Adipocyte (in vitro differentiated cells): ENCODE results near the gene ADGRB2.

Experiments
- DNase-seq: peaks from one replicate; pipeline ENCODE4 v3.0.0-alpha.2; 2015; ENCODE audit warnings: low read depth
- H3K27me3 ChIP-seq: replicated peaks from 2 replicates; pipeline ENCODE4 v1.7.0; 2013; ENCODE audit warnings: mild to moderate bottlenecking, low read length, moderate library complexity; ENCODE audit not compliant: control insufficient read depth, insufficient read depth
- H3K36me3 ChIP-seq: 2 replicates; pipeline ENCODE4 v1.7.0; 2013; ENCODE audit warnings: low read length, mild to moderate bottlenecking, moderate library complexity; ENCODE audit not compliant: control insufficient read depth, insufficient read depth, severe bottlenecking
- H3K4me1 ChIP-seq: 2 replicates; pipeline ENCODE4 v1.7.0; 2013; ENCODE audit warnings: mild to moderate bottlenecking, low read length, moderate library complexity; ENCODE audit not compliant: control insufficient read depth, insufficient read depth
- H3K4me3 ChIP-seq: 2 replicates; pipeline ENCODE4 v1.7.0; 2013; ENCODE audit warnings: mild to moderate bottlenecking, low read length, moderate library complexity
- H3K9ac ChIP-seq: 2 replicates; pipeline ENCODE4 v1.7.0; 2013; ENCODE audit warnings: mild to moderate bottlenecking, low read length, moderate library complexity
- H3K9me3 ChIP-seq: 2 replicates; pipeline ENCODE4 v1.7.0; 2013; ENCODE audit warnings: mild to moderate bottlenecking, low read length, moderate library complexity; ENCODE audit not compliant: control insufficient read depth

The ADGRB2 gene

GRCh38 chr1:31778763-31779488 lies 14.8 kb upstream of the ADGRB2 start:
- H3K9me3 ChIP-seq: no peaks in the 10 kb centered on the region
- H3K27me3 ChIP-seq: peaks cover 36% of the 10 kb centered on the region
- no peak overlapping the region for H3K4me3 ChIP-seq
- H3K36me3 ChIP-seq: no peaks in the 10 kb centered on the region
- H3K4me1 ChIP-seq: peaks cover 9% of the 10 kb centered on the region
- no peak overlapping the region for H3K9ac ChIP-seq
- no peak for DNase-seq

- Histone ChIP-seq H3K9me3 (no peaks in the 10 kb centered on the region), H3K27me3 (peaks cover 60% of the 10 kb centered on the region), H3K36me3 (no peaks in the 10 kb centered on the region), H3K4me1 (peaks cover 13% of the 10 kb centered on the region), H3K9ac (no peak overlapping the region), H3K4me3 (no peak overlapping the region)
- DNase-seq: no peak
These were observed 12.4 kb upstream of the ADGRB2 start for GRCh38 chr1:31776516-31776915.

GRCh38 chr1:31776032-31776431 lies 11.9 kb upstream of the ADGRB2 start:
- no peaks in the 10 kb centered on the region for H3K36me3 ChIP-seq
- H3K27me3 ChIP-seq: peaks cover 65% of the 10 kb centered on the region
- H3K4me3 ChIP-seq: no peak overlapping the region
- no peaks in the 10 kb centered on the region for H3K9me3 ChIP-seq
- DNase-seq: no peak
- peaks cover 8% of the 10 kb centered on the region for H3K4me1 ChIP-seq
- H3K9ac ChIP-seq: no peak overlapping the region

- Histone ChIP-seq H3K4me3 (no peak overlapping the region), H3K9ac (no peak overlapping the region), H3K36me3 (no peaks in the 10 kb centered on the region), H3K4me1 (peaks cover 7% of the 10 kb centered on the region), H3K27me3 (peaks cover 65% of the 10 kb centered on the region), H3K9me3 (no peaks in the 10 kb centered on the region)
- no peak for DNase-seq
These were observed 11.3 kb upstream of the ADGRB2 start for GRCh38 chr1:31775210-31775999.

- H3K4me3 ChIP-seq: no peak overlapping the region
- DNase-seq: no peak
- no peak overlapping the region for H3K9ac ChIP-seq
- no peaks in the 10 kb centered on the region for H3K36me3 ChIP-seq
- no peaks in the 10 kb centered on the region for H3K9me3 ChIP-seq
- peaks cover 68% of the 10 kb centered on the region for H3K27me3 ChIP-seq
- peaks cover 7% of the 10 kb centered on the region for H3K4me1 ChIP-seq
These were observed 10.4 kb upstream of the ADGRB2 start for GRCh38 chr1:31774495-31774894.

GRCh38 chr1:31773861-31774260 lies 9.7 kb upstream of the ADGRB2 start:
- no peak for DNase-seq
- Histone ChIP-seq H3K9ac (no peak overlapping the region), H3K9me3 (no peaks in the 10 kb centered on the region), H3K4me3 (no peak overlapping the region), H3K36me3 (no peaks in the 10 kb centered on the region), H3K27me3 (peaks cover 66% of the 10 kb centered on the region), H3K4me1 (peaks cover 7% of the 10 kb centered on the region)

GRCh38 chr1:31772669-31773248 lies 8.6 kb upstream of the ADGRB2 start:
- H3K9me3 ChIP-seq: no peaks in the 10 kb centered on the region
- no peak overlapping the region for H3K9ac ChIP-seq
- peaks cover 7% of the 10 kb centered on the region for H3K4me1 ChIP-seq
- H3K36me3 ChIP-seq: no peaks in the 10 kb centered on the region
- H3K4me3 ChIP-seq: peak overlapping the region; percentile 72
- no peak for DNase-seq
- peaks cover 59% of the 10 kb centered on the region for H3K27me3 ChIP-seq

GRCh38 chr1:31771891-31772668 lies 7.9 kb upstream of the ADGRB2 start:
- Histone ChIP-seq H3K27me3 (peaks cover 59% of the 10 kb centered on the region), H3K36me3 (no peaks in the 10 kb centered on the region)

GRCh38 chr1:31769720-31770390 lies 5.7 kb upstream of the ADGRB2 start:
- H3K27me3 ChIP-seq: peaks cover 41% of the 10 kb centered on the region
- no peak overlapping the region for H3K4me3 ChIP-seq
- H3K9me3 ChIP-seq: no peaks in the 10 kb centered on the region
- no peak for DNase-seq
- H3K9ac ChIP-seq: no peak overlapping the region
- peaks cover 7% of the 10 kb centered on the region for H3K4me1 ChIP-seq
- H3K36me3 ChIP-seq: no peaks in the 10 kb centered on the region

More at GRCh38 chr1:31771891-31772668, 7.9 kb upstream of the ADGRB2 start:
- DNase-seq: peak; percentile 44
- Histone ChIP-seq H3K9me3 (no peaks in the 10 kb centered on the region), H3K9ac (peak overlapping the region; percentile 16), H3K4me1 (peaks cover 7% of the 10 kb centered on the region), H3K4me3 (peak overlapping the region; percentile 72)

GRCh38 chr1:31768939-31769704 lies 5.0 kb upstream of the ADGRB2 start:
- Histone ChIP-seq H3K9me3 (no peaks in the 10 kb centered on the region), H3K27me3 (peaks cover 35% of the 10 kb centered on the region), H3K36me3 (no peaks in the 10 kb centered on the region), H3K4me1 (peaks cover 12% of the 10 kb centered on the region), H3K9ac (no peak overlapping the region), H3K4me3 (no peak overlapping the region)
- no peak for DNase-seq
